Measurements from ENCODE around the gene ATG7.
A peak's percentile ranks its signal among the peaks of the same experiment; 100 is the strongest.

ATG7 gene

GRCh38 chr3:11530153-11530721, 258.0 kb downstream of the ATG7 start:
- ATAC-seq: peak; percentile 90

GRCh38 chr3:11532931-11533391, 260.8 kb downstream of the ATG7 start:
- TF ChIP-seq CSDC2 (CRISPR knock-in tag; IDR thresholded peaks at IDR 0.05) (no peak), TCF4 (CRISPR knock-in tag; IDR thresholded peaks at IDR 0.05; ENCODE audit: borderline replicate concordance) (no peak), PPARA (CRISPR knock-in tag; IDR thresholded peaks at IDR 0.05; ENCODE audit: borderline replicate concordance) (no peak), ISL1 (CRISPR knock-in tag; IDR thresholded peaks at IDR 0.05) (no peak), ZNF565 (CRISPR knock-in tag; conservative IDR thresholded peaks at IDR 0.05; ENCODE audit: low read depth) (no peak), ZNF8 (CRISPR knock-in tag; IDR thresholded peaks at IDR 0.05) (no peak)
- no peak for ATAC-seq

More at GRCh38 chr3:11530153-11530721, 258.0 kb downstream of the ATG7 start:
- TF ChIP-seq TOX (CRISPR knock-in tag; IDR thresholded peaks at IDR 0.05; ENCODE audit: borderline replicate concordance): no peak
- TF ChIP-seq BACH2 (CRISPR knock-in tag; IDR thresholded peaks at IDR 0.05; ENCODE audit: borderline replicate concordance): no peak
- TF ChIP-seq ZC3H10 (CRISPR knock-in tag; IDR thresholded peaks at IDR 0.05): no peak
- no peak for TF ChIP-seq PATZ1 (CRISPR knock-in tag; IDR thresholded peaks at IDR 0.05; ENCODE audit: borderline replicate concordance)
- no peak for TF ChIP-seq ESRRG (CRISPR knock-in tag; IDR thresholded peaks at IDR 0.05)
- TF ChIP-seq GLIS3 (CRISPR knock-in tag; IDR thresholded peaks at IDR 0.05): no peak

GRCh38 chr3:11534011-11534792, 262.0 kb downstream of the ATG7 start:
- ATAC-seq: no peak
- TF ChIP-seq GLIS3 (CRISPR knock-in tag; IDR thresholded peaks at IDR 0.05): no peak
- no peak for TF ChIP-seq TOX (CRISPR knock-in tag; IDR thresholded peaks at IDR 0.05; ENCODE audit: borderline replicate concordance)
- no peak for TF ChIP-seq ZFP3 (CRISPR knock-in tag; IDR thresholded peaks at IDR 0.05)
- no peak for TF ChIP-seq PPARA (CRISPR knock-in tag; IDR thresholded peaks at IDR 0.05; ENCODE audit: borderline replicate concordance)
- TF ChIP-seq TCF4 (CRISPR knock-in tag; IDR thresholded peaks at IDR 0.05; ENCODE audit: borderline replicate concordance): no peak
- TF ChIP-seq ZNF565 (CRISPR knock-in tag; conservative IDR thresholded peaks at IDR 0.05; ENCODE audit: low read depth): no peak
- TF ChIP-seq ZNF8 (CRISPR knock-in tag; IDR thresholded peaks at IDR 0.05): no peak
- TF ChIP-seq ARNTL (CRISPR knock-in tag; IDR thresholded peaks at IDR 0.05; ENCODE audit: borderline replicate concordance, low read depth): no peak
- TF ChIP-seq CSRNP3 (CRISPR knock-in tag; IDR thresholded peaks at IDR 0.05): no peak
- TF ChIP-seq ZNF70 (CRISPR knock-in tag; IDR thresholded peaks at IDR 0.05): no peak
- no peak for TF ChIP-seq TSHZ2 (CRISPR knock-in tag; IDR thresholded peaks at IDR 0.05)

- no peak for ATAC-seq
Observed at GRCh38 chr3:11534793-11535101, 262.6 kb downstream of the ATG7 start.

GRCh38 chr3:11535243-11535960, 263.2 kb downstream of the ATG7 start:
- no peak for ATAC-seq
- TF ChIP-seq ZNF8 (CRISPR knock-in tag; IDR thresholded peaks at IDR 0.05): no peak
- TF ChIP-seq POU6F1 (CRISPR knock-in tag; IDR thresholded peaks at IDR 0.05; ENCODE audit: borderline replicate concordance, low read depth): no peak
- TF ChIP-seq ZFP30 (CRISPR knock-in tag; IDR thresholded peaks at IDR 0.05): no peak
- TF ChIP-seq TOX (CRISPR knock-in tag; IDR thresholded peaks at IDR 0.05; ENCODE audit: borderline replicate concordance): no peak
- TF ChIP-seq RARB (CRISPR knock-in tag; IDR thresholded peaks at IDR 0.05): no peak
- no peak for TF ChIP-seq TSHZ2 (CRISPR knock-in tag; IDR thresholded peaks at IDR 0.05)
- no peak for TF ChIP-seq ARNTL (CRISPR knock-in tag; IDR thresholded peaks at IDR 0.05; ENCODE audit: borderline replicate concordance, low read depth)
- no peak for TF ChIP-seq TCF4 (CRISPR knock-in tag; IDR thresholded peaks at IDR 0.05; ENCODE audit: borderline replicate concordance)

More at GRCh38 chr3:11534793-11535101, 262.6 kb downstream of the ATG7 start:
- no peak for TF ChIP-seq ZC3H10 (CRISPR knock-in tag; IDR thresholded peaks at IDR 0.05)
- no peak for TF ChIP-seq ZNF565 (CRISPR knock-in tag; conservative IDR thresholded peaks at IDR 0.05; ENCODE audit: low read depth)
- no peak for TF ChIP-seq RARB (CRISPR knock-in tag; IDR thresholded peaks at IDR 0.05)
